ENCODE data around the gene ABL2.
"Not testable (repeated sequence)": the region's sequence is repeated elsewhere in the genome, so short reads cannot be mapped to it uniquely, and the experiment has no call there.

ABL2 gene

GRCh38 chr1:179229214-179230140 lies at the start of gene ABL2:
ABL2 (minus strand) TSS chr1:179229677; CDS start chr1:179229397, 280 bp downstream.
- DNase-seq: peak; percentile 56

GRCh38 chr1:179278920-179279319 lies 49.4 kb upstream of the ABL2 start:
- no peak for DNase-seq

GRCh38 chr1:179274424-179274823 lies 44.9 kb upstream of the ABL2 start:
- not testable (repeated sequence) for DNase-seq

- no peak for DNase-seq
These were observed 39.6 kb upstream of the ABL2 start for GRCh38 chr1:179269071-179269470.

- no peak for DNase-seq
These were observed 35.0 kb upstream of the ABL2 start for GRCh38 chr1:179264507-179264906.

GRCh38 chr1:179263121-179263520 lies 33.6 kb upstream of the ABL2 start:
- no peak for DNase-seq

GRCh38 chr1:179262183-179262582 lies 32.7 kb upstream of the ABL2 start:
- DNase-seq: no peak

- no peak for DNase-seq
These were observed 24.0 kb upstream of the ABL2 start for GRCh38 chr1:179253286-179253972.

GRCh38 chr1:179252606-179253005 lies 23.1 kb upstream of the ABL2 start:
- no peak for DNase-seq

- DNase-seq: no peak
These were observed 22.2 kb upstream of the ABL2 start for GRCh38 chr1:179251675-179252074.

GRCh38 chr1:179247923-179248322 lies 18.4 kb upstream of the ABL2 start:
- DNase-seq: no peak

- not testable (repeated sequence) for DNase-seq
These were observed 15.9 kb upstream of the ABL2 start for GRCh38 chr1:179245426-179245825.

- DNase-seq: no peak
These were observed 12.1 kb upstream of the ABL2 start for GRCh38 chr1:179241530-179242097.

GRCh38 chr1:179237222-179237621 lies 7.7 kb upstream of the ABL2 start:
- DNase-seq: no peak

GRCh38 chr1:179234863-179235262 lies 5.4 kb upstream of the ABL2 start:
- no peak for DNase-seq

GRCh38 chr1:179231923-179232322 lies 2.4 kb upstream of the ABL2 start:
- no peak for DNase-seq

- no peak for DNase-seq
These were observed 1.2 kb upstream of the ABL2 start for GRCh38 chr1:179230721-179231120.

- DNase-seq: no peak
These were observed 774 bp upstream of the ABL2 start for GRCh38 chr1:179230251-179230650.

GRCh38 chr1:179228783-179229213 lies 679 bp downstream of the ABL2 start:
- DNase-seq: peak; percentile 12

- DNase-seq: no peak
These were observed 2.7 kb downstream of the ABL2 start for GRCh38 chr1:179226738-179227137.

GRCh38 chr1:179224466-179224865 lies 5.0 kb downstream of the ABL2 start:
- not testable (repeated sequence) for DNase-seq

GRCh38 chr1:179221121-179221520 lies 8.4 kb downstream of the ABL2 start:
- DNase-seq: not testable (repeated sequence)

GRCh38 chr1:179217943-179218507 lies 11.5 kb downstream of the ABL2 start:
- DNase-seq: peak; percentile 28
